SK-N-SH (cell line): Measurements from ENCODE around the gene TBC1D21. TPM values are rescaled to one million over a fixed set of nuclear protein-coding genes. Genes with fewer than 3 reads are reported as not detected.

Experiments
- CTCF ChIA-PET: fragments of 300-600, 350-600 bp; formaldehyde crosslinking; extraction: SDS; loops from one replicate; lab custom pipeline; 2021; lab: Yijun Ruan, JAX
- POLR2A ChIA-PET: fragments of 350-600 bp; sonication (Branson Sonifier 250); formaldehyde crosslinking; extraction: SDS; loops from one replicate; lab custom pipeline; 2020; ENCODE audit warnings: antibody characterized with exemption, inconsistent platforms; lab: Yijun Ruan, JAX
- DNase-seq: peaks from one replicate; pipeline ENCODE4 v3.0.0; 2012
- H2AFZ ChIP-seq: fragments of 200-600 bp; sonication (generic); 2 replicates; pipeline ENCODE4 v1.8.1; 2016; ENCODE audit warnings: antibody characterized with exemption, mild to moderate bottlenecking, low read depth
- H3F3A ChIP-seq: fragments of 200-600 bp; sonication (generic); replicated peaks from 2 replicates; pipeline ENCODE3; 2016; ENCODE audit warnings: antibody characterized with exemption, mild to moderate bottlenecking; ENCODE audit not compliant: insufficient read depth
- H3K27ac ChIP-seq, 2 experiments: fragments of 200-500 bp in 1 of 2; fragments of 200-600 bp in 1 of 2; sonication (Bioruptor generic) in 1 of 2; sonication (generic), shearing (Covaris generic) in 1 of 2; 2 replicates each; pipeline versions ENCODE4 v1.5.1 to v1.6.1; 2014 to 2016; ENCODE audit warnings: low read depth in 2 of 2, inconsistent platforms in 1 of 2, low read length in 1 of 2, mild to moderate bottlenecking in 1 of 2, mixed read lengths in 1 of 2
- H3K27me3 ChIP-seq: fragments of 200-600 bp; sonication (generic), shearing (Covaris generic); 2 replicates; pipeline ENCODE4 v1.6.1; 2016; ENCODE audit warnings: mixed run types; ENCODE audit not compliant: insufficient read depth
- H3K36me3 ChIP-seq, 2 experiments: fragments of 200-500 bp in 1 of 2; fragments of 200-600 bp in 1 of 2; sonication (Bioruptor generic) in 1 of 2; sonication (generic) in 1 of 2; replicated peaks in 1 of 2; 2 replicates each; pipeline versions ENCODE3 to v1.5.1; 2014 to 2016; ENCODE audit warnings: low read length in 1 of 2, mild to moderate bottlenecking in 1 of 2; ENCODE audit not compliant: insufficient read depth in 2 of 2, control insufficient read depth in 1 of 2
- H3K4me1 ChIP-seq, 2 experiments: fragments of 200-500 bp in 1 of 2; fragments of 200-600 bp in 1 of 2; sonication (Bioruptor generic) in 1 of 2; sonication (generic), shearing (Covaris generic) in 1 of 2; 2 replicates each; pipeline versions ENCODE4 v1.5.1 to v1.6.1; 2014 to 2016; ENCODE audit warnings: low read depth in 1 of 2, low read length in 1 of 2, mixed run types in 1 of 2; ENCODE audit not compliant: insufficient read depth in 2 of 2, control insufficient read depth in 1 of 2
- H3K4me2 ChIP-seq: fragments of 200-600 bp; sonication (generic), shearing (Covaris generic); 2 replicates; pipeline ENCODE4 v1.6.1; 2017; ENCODE audit warnings: mixed run types
- H3K4me3 ChIP-seq, 2 experiments: fragments of 200-500 bp in 1 of 2; fragments of 200-600 bp in 1 of 2; sonication (Bioruptor generic) in 1 of 2; sonication (generic), shearing (Covaris generic) in 1 of 2; 2 replicates each; pipeline versions ENCODE4 v1.5.1 to v1.8.1; 2014 to 2016; ENCODE audit warnings: low read depth in 2 of 2, inconsistent platforms in 1 of 2, low read length in 1 of 2, mild to moderate bottlenecking in 1 of 2, mixed read lengths in 1 of 2, moderate library complexity in 1 of 2
- H3K79me2 ChIP-seq: fragments of 200-600 bp; sonication (generic); 2 replicates; pipeline ENCODE4 v1.8.1; 2017; ENCODE audit warnings: mild to moderate bottlenecking; ENCODE audit not compliant: insufficient read depth
- H3K9ac ChIP-seq: fragments of 200-600 bp; sonication (generic); 2 replicates; pipeline ENCODE4 v1.6.1; 2017; ENCODE audit warnings: mixed run types
- H3K9me2 ChIP-seq: fragments of 200-600 bp; sonication (generic); 2 replicates; pipeline ENCODE4 v1.6.1; 2017; ENCODE audit warnings: mixed run types
- H3K9me3 ChIP-seq: fragments of 200-600 bp; sonication (generic); 2 replicates; pipeline ENCODE4 v1.6.1; 2017; ENCODE audit warnings: mixed run types, mild to moderate bottlenecking, moderate library complexity
- H4K20me1 ChIP-seq: fragments of 200-600 bp; sonication (generic); 2 replicates; pipeline ENCODE4 v1.6.1; 2017; ENCODE audit warnings: mild to moderate bottlenecking, mixed run types; ENCODE audit not compliant: insufficient read depth
- CTCF ChIP-seq: fragments of 200-600 bp; sonication (generic); IDR thresholded peaks from 2 replicates; pipeline ENCODE4 v1.6.1; 2017; ENCODE audit warnings: antibody characterized with exemption, mild to moderate bottlenecking, moderate library complexity
- ELF1 ChIP-seq: IDR thresholded peaks from 2 replicates; pipeline ENCODE4 v1.4.0; 2012
- EP300 ChIP-seq, 2 experiments: IDR thresholded peaks; 2 replicates each; pipeline versions ENCODE4 v1.4.0 to v1.6.1; 2012; ENCODE audit warnings: borderline replicate concordance in 1 of 2, low read depth in 1 of 2, low read length in 1 of 2
- FOSL2 ChIP-seq: IDR thresholded peaks from 2 replicates; pipeline ENCODE4 v1.4.0; 2012; ENCODE audit warnings: low read depth, mild to moderate bottlenecking, moderate library complexity, borderline replicate concordance
- FOXJ3 ChIP-seq: sonication (generic); formaldehyde crosslinking; IDR thresholded peaks from 2 replicates; pipeline ENCODE4 v1.5.1; 2020; ENCODE audit warnings: mild to moderate bottlenecking, missing genetic modification reagents
- FOXM1 ChIP-seq: IDR thresholded peaks from 2 replicates; pipeline ENCODE4 v1.4.0; 2012; ENCODE audit warnings: low read depth, mild to moderate bottlenecking
- GABPA ChIP-seq: IDR thresholded peaks from 2 replicates; pipeline ENCODE4 v1.4.0; 2012; ENCODE audit warnings: low read depth, mild to moderate bottlenecking
- GATA2 ChIP-seq: sonication (generic); formaldehyde crosslinking; IDR thresholded peaks from 2 replicates; pipeline ENCODE4 v1.5.0; 2020; ENCODE audit warnings: mild to moderate bottlenecking, missing genetic modification reagents
- JUND ChIP-seq: IDR thresholded peaks from 2 replicates; pipeline ENCODE4 v1.4.0; 2012
- MEF2A ChIP-seq: IDR thresholded peaks from 2 replicates; pipeline ENCODE4 v1.4.0; 2012; ENCODE audit warnings: low read depth, borderline replicate concordance
- NRF1 ChIP-seq: IDR thresholded peaks from 2 replicates; pipeline ENCODE4 v1.6.1; 2012; ENCODE audit warnings: low read depth, mild to moderate bottlenecking, low read length
- RCOR1 ChIP-seq: fragments of 150-350 bp; IDR thresholded peaks from 2 replicates; pipeline ENCODE4 v1.6.1; 2017; ENCODE audit warnings: antibody characterized with exemption, low read length
- REST ChIP-seq: IDR thresholded peaks from 2 replicates; pipeline ENCODE4 v1.6.1; 2012; ENCODE audit warnings: mild to moderate bottlenecking, low read depth, low read length, moderate library complexity
- RXRA ChIP-seq: IDR thresholded peaks from 2 replicates; pipeline ENCODE4 v1.4.0; 2012; ENCODE audit warnings: low read depth, mild to moderate bottlenecking, borderline replicate concordance
- SMC3 ChIP-seq: IDR thresholded peaks from 2 replicates; pipeline ENCODE4 v1.6.1; 2012; ENCODE audit warnings: low read depth, low read length, improper control_type of control experiment
- TCF12 ChIP-seq: IDR thresholded peaks from 2 replicates; pipeline ENCODE4 v1.4.0; 2012
- YY1 ChIP-seq: IDR thresholded peaks from 2 replicates; pipeline ENCODE4 v1.4.0; 2012; ENCODE audit warnings: low read depth, mild to moderate bottlenecking
- WGBS: methylation state at CpG from one replicate; pipeline ENCODE4 v1.1.6; 2017; ENCODE audit warnings: low lambda C conversion rate; 5-methylcytosine and 5-hydroxymethylcytosine counted together
- polyA plus RNA-seq, 3 experiments: library from polyadenylated mRNA; depleted of rRNA; stranded (reverse); fragments of >200 nt; gene quantifications; 2 replicates each; pipeline ENCODE4 v1.2.3, GENCODE V29; 2012
- TF ChIP-seq, protein P1 (sequence below): fragments of 150-350 bp; IDR thresholded peaks from 2 replicates; pipeline ENCODE4 v1.6.1; 2017; ENCODE audit warnings: antibody characterized with exemption, low read length, low read depth, borderline replicate concordance
- TF ChIP-seq, protein P2 (sequence below): IDR thresholded peaks from 2 replicates; pipeline ENCODE4 v1.4.0; 2012; ENCODE audit warnings: low read depth, borderline replicate concordance
- TF ChIP-seq, protein P3 (sequence below): IDR thresholded peaks from 2 replicates; pipeline ENCODE4; 2012

Gene TBC1D21
- polyA plus RNA-seq, 1 of the 3 experiments (the other 2 are of a cell fraction) = not detected

DNA sequence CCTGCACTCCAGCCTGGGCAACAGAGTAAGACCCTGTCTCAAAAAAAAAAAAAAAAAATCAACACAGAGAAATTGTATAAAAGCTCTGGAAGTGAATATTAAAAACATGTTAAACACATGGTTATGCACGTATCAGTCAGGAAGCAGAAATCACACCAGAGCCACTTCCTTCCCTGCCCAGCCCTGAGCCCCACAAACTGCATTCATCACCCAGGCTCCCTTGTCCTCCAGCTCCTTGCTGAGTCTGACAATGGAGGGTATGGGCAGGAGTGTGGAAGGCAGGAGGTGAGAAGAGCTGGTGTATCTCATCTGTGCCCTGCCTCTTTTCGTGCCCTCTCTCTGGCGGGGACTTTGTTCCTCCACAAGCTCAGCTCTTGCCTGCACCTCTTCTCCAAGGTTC, 40.8 kb downstream of the TBC1D21 start:
- no peaks in the 10 kb centered on the region; the same call in 1 of the 2 replicates for H3K79me2 ChIP-seq
- no peak overlapping the region for H3K27ac ChIP-seq
- H3K4me1 ChIP-seq = peaks cover 0 to 9% of the 10 kb centered on the region in 2 experiments; a peak in 2 of 4 replicates
- no peak for DNase-seq
- TF ChIP-seq EP300 (IDR thresholded peaks at IDR 0.05; ENCODE audit: borderline replicate concordance in 1 of 2, low read depth in 1 of 2, low read length in 1 of 2) (no peak), FOXM1 (no peak), NRF1 (no peak), GATA2 (CRISPR knock-in tag) (no peak), JUND (no peak), FOXJ3 (CRISPR knock-in tag) (no peak), MEF2A (no peak), YY1 (no peak), RCOR1 (no peak), GABPA (no peak), CTCF (no peak), TCF12 (no peak), ELF1 (no peak), SMC3 (no peak), RXRA (no peak), REST (no peak), FOSL2 (no peak)
- TF ChIP-seq, protein P1, sequence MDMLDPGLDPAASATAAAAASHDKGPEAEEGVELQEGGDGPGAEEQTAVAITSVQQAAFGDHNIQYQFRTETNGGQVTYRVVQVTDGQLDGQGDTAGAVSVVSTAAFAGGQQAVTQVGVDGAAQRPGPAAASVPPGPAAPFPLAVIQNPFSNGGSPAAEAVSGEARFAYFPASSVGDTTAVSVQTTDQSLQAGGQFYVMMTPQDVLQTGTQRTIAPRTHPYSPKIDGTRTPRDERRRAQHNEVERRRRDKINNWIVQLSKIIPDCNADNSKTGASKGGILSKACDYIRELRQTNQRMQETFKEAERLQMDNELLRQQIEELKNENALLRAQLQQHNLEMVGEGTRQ = no peak
- TF ChIP-seq, protein P2, sequence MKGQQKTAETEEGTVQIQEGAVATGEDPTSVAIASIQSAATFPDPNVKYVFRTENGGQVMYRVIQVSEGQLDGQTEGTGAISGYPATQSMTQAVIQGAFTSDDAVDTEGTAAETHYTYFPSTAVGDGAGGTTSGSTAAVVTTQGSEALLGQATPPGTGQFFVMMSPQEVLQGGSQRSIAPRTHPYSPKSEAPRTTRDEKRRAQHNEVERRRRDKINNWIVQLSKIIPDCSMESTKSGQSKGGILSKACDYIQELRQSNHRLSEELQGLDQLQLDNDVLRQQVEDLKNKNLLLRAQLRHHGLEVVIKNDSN = no peak
- TF ChIP-seq, protein P3, sequence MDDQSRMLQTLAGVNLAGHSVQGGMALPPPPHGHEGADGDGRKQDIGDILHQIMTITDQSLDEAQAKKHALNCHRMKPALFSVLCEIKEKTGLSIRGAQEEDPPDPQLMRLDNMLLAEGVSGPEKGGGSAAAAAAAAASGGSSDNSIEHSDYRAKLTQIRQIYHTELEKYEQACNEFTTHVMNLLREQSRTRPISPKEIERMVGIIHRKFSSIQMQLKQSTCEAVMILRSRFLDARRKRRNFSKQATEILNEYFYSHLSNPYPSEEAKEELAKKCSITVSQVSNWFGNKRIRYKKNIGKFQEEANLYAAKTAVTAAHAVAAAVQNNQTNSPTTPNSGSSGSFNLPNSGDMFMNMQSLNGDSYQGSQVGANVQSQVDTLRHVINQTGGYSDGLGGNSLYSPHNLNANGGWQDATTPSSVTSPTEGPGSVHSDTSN = no peak
- 87% methylated on average over 3 of the region's 3 CpGs for WGBS
- ChIA-PET POLR2A (no interaction called here), CTCF (interaction anchor here (1.0 to 1.2 kb wide), 3 partner anchors 40 to 354 kb away, joined by 4 read pairs; no protein-coding TSS in a partner anchor)
- peaks cover 6% of the 10 kb centered on the region for H3F3A ChIP-seq
- no peaks in the 10 kb centered on the region for H3K27me3 ChIP-seq
- H3K36me3 ChIP-seq = peaks cover 0 to 24% of the 10 kb centered on the region in 2 experiments
- H2AFZ ChIP-seq = no peak overlapping the region
- no peak overlapping the region for H3K4me3 ChIP-seq
- no peaks in the 10 kb centered on the region for H4K20me1 ChIP-seq
- H3K9me3 ChIP-seq = no peaks in the 10 kb centered on the region
- H3K9ac ChIP-seq = no peak overlapping the region
- no peaks in the 10 kb centered on the region for H3K9me2 ChIP-seq
- H3K4me2 ChIP-seq = no peak overlapping the region
